ENCODE data around the gene SNTA1. TPM values are rescaled to one million over a fixed set of nuclear protein-coding genes. Genes with fewer than 3 reads are reported as not detected.

Gene SNTA1
- total and polyA plus RNA-seq, 2 of the 13 experiments (the other 11 are each of a cell fraction or from before 2014, with no cell fraction given), result 16.4 to 18.3 TPM

DNA sequence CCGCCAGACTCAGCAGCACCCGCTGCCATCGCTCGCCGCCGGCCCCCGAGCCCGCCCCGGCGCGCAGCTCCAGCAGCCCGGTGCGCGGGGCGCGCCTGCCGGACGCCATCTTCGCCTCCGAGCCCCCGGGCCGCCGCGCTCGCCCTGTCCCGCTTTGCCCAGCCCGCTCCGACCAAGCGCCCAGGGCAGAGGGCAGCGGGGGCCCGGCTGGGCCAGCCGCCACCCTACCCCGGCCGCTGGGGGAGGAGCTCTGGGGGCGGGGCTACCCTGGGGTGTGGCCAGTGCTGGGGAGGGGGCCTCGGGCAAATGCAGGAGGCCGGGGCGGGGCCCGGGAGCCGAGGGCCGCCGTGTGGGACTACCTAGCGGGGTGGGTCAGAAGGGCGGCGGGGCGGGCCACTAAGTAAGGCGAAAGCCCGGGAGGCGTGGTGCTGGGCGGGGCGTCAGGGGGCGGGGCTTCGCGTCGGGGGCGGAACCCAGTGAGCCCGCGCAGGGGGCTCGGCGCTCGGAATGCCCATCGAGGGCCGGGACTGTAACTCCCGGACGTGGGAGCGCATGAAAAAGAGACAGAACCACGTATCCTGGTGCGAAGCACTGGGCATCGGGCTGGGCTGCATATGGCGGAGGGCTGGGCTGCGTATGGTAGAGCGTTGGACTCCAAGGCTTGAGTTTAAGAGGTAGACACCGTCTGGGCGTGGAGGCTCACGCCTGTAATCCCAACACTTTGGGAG, at the start of gene SNTA1 (continued):
- TF ChIP-seq, protein P1, sequence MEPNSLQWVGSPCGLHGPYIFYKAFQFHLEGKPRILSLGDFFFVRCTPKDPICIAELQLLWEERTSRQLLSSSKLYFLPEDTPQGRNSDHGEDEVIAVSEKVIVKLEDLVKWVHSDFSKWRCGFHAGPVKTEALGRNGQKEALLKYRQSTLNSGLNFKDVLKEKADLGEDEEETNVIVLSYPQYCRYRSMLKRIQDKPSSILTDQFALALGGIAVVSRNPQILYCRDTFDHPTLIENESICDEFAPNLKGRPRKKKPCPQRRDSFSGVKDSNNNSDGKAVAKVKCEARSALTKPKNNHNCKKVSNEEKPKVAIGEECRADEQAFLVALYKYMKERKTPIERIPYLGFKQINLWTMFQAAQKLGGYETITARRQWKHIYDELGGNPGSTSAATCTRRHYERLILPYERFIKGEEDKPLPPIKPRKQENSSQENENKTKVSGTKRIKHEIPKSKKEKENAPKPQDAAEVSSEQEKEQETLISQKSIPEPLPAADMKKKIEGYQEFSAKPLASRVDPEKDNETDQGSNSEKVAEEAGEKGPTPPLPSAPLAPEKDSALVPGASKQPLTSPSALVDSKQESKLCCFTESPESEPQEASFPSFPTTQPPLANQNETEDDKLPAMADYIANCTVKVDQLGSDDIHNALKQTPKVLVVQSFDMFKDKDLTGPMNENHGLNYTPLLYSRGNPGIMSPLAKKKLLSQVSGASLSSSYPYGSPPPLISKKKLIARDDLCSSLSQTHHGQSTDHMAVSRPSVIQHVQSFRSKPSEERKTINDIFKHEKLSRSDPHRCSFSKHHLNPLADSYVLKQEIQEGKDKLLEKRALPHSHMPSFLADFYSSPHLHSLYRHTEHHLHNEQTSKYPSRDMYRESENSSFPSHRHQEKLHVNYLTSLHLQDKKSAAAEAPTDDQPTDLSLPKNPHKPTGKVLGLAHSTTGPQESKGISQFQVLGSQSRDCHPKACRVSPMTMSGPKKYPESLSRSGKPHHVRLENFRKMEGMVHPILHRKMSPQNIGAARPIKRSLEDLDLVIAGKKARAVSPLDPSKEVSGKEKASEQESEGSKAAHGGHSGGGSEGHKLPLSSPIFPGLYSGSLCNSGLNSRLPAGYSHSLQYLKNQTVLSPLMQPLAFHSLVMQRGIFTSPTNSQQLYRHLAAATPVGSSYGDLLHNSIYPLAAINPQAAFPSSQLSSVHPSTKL (CRISPR knock-in tag; IDR thresholded peaks at IDR 0.05), result no peak
- TF ChIP-seq MEIS2 (CRISPR knock-in tag; IDR thresholded peaks at IDR 0.05), result peak; percentile 4; the same call in 1 of the 2 replicates
- TF ChIP-seq POGZ (CRISPR knock-in tag; IDR thresholded peaks at IDR 0.05), result no peak
- no peak; the same call in 1 of the 2 replicates for TF ChIP-seq ZSCAN21 (CRISPR knock-in tag; IDR thresholded peaks at IDR 0.05; ENCODE audit: borderline replicate concordance)
- no peak for TF ChIP-seq KDM6A (CRISPR knock-in tag; IDR thresholded peaks at IDR 0.05; ENCODE audit: low read depth)
- TF ChIP-seq EP300 (IDR thresholded peaks at IDR 0.05; ENCODE audit: low read depth in 2 of 2, low read length in 2 of 2), result 0 out of 4 replicates have a peak, but pooled peaks of 1 of the 2 experiments have one; percentile 7
- no peak for TF ChIP-seq EP300 (CRISPR knock-in tag; IDR thresholded peaks at IDR 0.05; ENCODE audit: borderline replicate concordance)
- no peak for TF ChIP-seq SETDB1 (CRISPR knock-in tag; IDR thresholded peaks at IDR 0.05; ENCODE audit: borderline replicate concordance)
- 0 out of 2 replicates have a peak, but pooled peaks have one; percentile 22 for TF ChIP-seq ZC3H13 (CRISPR knock-in tag; IDR thresholded peaks at IDR 0.05)
- TF ChIP-seq TBP (CRISPR knock-in tag; IDR thresholded peaks at IDR 0.05), result no peak
- TF ChIP-seq ELF3 (CRISPR knock-in tag; IDR thresholded peaks at IDR 0.05), result no peak
- TF ChIP-seq, protein P2, sequence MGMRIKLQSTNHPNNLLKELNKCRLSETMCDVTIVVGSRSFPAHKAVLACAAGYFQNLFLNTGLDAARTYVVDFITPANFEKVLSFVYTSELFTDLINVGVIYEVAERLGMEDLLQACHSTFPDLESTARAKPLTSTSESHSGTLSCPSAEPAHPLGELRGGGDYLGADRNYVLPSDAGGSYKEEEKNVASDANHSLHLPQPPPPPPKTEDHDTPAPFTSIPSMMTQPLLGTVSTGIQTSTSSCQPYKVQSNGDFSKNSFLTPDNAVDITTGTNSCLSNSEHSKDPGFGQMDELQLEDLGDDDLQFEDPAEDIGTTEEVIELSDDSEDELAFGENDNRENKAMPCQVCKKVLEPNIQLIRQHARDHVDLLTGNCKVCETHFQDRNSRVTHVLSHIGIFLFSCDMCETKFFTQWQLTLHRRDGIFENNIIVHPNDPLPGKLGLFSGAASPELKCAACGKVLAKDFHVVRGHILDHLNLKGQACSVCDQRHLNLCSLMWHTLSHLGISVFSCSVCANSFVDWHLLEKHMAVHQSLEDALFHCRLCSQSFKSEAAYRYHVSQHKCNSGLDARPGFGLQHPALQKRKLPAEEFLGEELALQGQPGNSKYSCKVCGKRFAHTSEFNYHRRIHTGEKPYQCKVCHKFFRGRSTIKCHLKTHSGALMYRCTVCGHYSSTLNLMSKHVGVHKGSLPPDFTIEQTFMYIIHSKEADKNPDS (CRISPR knock-in tag; IDR thresholded peaks at IDR 0.05), result peak; percentile 29; the same call in 1 of the 2 replicates
- no peak for TF ChIP-seq FOXP1 (IDR thresholded peaks at IDR 0.05)
- no peak for TF ChIP-seq FOXP1 (CRISPR knock-in tag; IDR thresholded peaks at IDR 0.05)
- TF ChIP-seq FOXJ3 (CRISPR knock-in tag; IDR thresholded peaks at IDR 0.05; ENCODE audit: borderline replicate concordance), result no peak
- TF ChIP-seq SP140L (CRISPR knock-in tag; IDR thresholded peaks at IDR 0.05; ENCODE audit: borderline replicate concordance), result peak; percentile 36; the same call in 1 of the 2 replicates
- no peak for TF ChIP-seq FOXK2 (IDR thresholded peaks at IDR 0.05)
- TF ChIP-seq ZFP41 (CRISPR knock-in tag; IDR thresholded peaks at IDR 0.05; ENCODE audit: borderline replicate concordance), result no peak; the same call in 1 of the 2 replicates
- no peak; the same call in 1 of the 2 replicates for TF ChIP-seq ESRRA (CRISPR knock-in tag; IDR thresholded peaks at IDR 0.05; ENCODE audit: low read depth)
- no peak for TF ChIP-seq ARHGAP35 (CRISPR knock-in tag; IDR thresholded peaks at IDR 0.05; ENCODE audit: borderline replicate concordance)
- TF ChIP-seq ZFP90 (CRISPR knock-in tag; IDR thresholded peaks at IDR 0.05; ENCODE audit: borderline replicate concordance), result no peak
- TF ChIP-seq AGO2 (optimal IDR thresholded peaks at IDR 0.05; ENCODE audit: low read depth, low read length), result peak; percentile 4
- TF ChIP-seq RXRB (CRISPR knock-in tag; IDR thresholded peaks at IDR 0.05; ENCODE audit: borderline replicate concordance), result no peak
